ENCODE results near the gene MT1H. TPM values are rescaled to one million over a fixed set of nuclear protein-coding genes. Genes with fewer than 3 reads are reported as not detected.
"Not testable (repeated sequence)": the region's sequence is repeated elsewhere in the genome, so short reads cannot be mapped to it uniquely, and the experiment has no call there.

The MT1H gene
- total RNA-seq, 1 donor from 2014 or later = not detected

- DNase-seq (ENCODE audit: low spot score) = peak; percentile 85
- intact Hi-C loops (cut with DNase I) = no loop called here
These were observed 11.9 kb upstream of the MT1H start, which contains the start of gene MT1F for GRCh38 chr16:56657555-56658326. TSS of gene MT1F (plus strand) at chr16:56657959. CDS start at chr16:56658059, 100 bp downstream.

- no peak for DNase-seq (ENCODE audit: low spot score)
- intact Hi-C loops (cut with DNase I) = no loop called here
These were observed 11.2 kb upstream of the MT1H start for GRCh38 chr16:56658327-56658875.

- intact Hi-C loops (cut with DNase I) = no loop called here
- no peak for DNase-seq (ENCODE audit: low spot score)
These were observed 7.0 kb upstream of the MT1H start for GRCh38 chr16:56662357-56663354.

- DNase-seq (ENCODE audit: low spot score) = no peak
- intact Hi-C loops (cut with DNase I) = no loop called here
These were observed 5.1 kb upstream of the MT1H start for GRCh38 chr16:56664506-56664905.

GRCh38 chr16:56665286-56666261 lies 4.0 kb upstream of the MT1H start:
- intact Hi-C loops (cut with DNase I); DNase-seq (ENCODE audit: low spot score): not testable (repeated sequence)

GRCh38 chr16:56667581-56668571 lies 1.7 kb upstream of the MT1H start, which contains the start of gene MT1G:
TSS of gene MT1G (minus strand) at chr16:56668065. CDS start at chr16:56667993, 72 bp downstream.
- no peak for DNase-seq (ENCODE audit: low spot score)
- intact Hi-C loops (cut with DNase I) = no loop called here

- intact Hi-C loops (cut with DNase I) = no loop called here
These were observed 416 bp downstream of the MT1H start for GRCh38 chr16:56669840-56670619.

GRCh38 chr16:56670620-56670934 lies 963 bp downstream of the MT1H start:
- intact Hi-C loops (cut with DNase I) = no loop called here

More at GRCh38 chr16:56669840-56670619, 416 bp downstream of the MT1H start:
- DNase-seq (ENCODE audit: low spot score) = no peak

GRCh38 chr16:56671691-56672090 lies 2.1 kb downstream of the MT1H start:
- intact Hi-C loops (cut with DNase I); DNase-seq (ENCODE audit: low spot score): not testable (repeated sequence)

More at GRCh38 chr16:56670620-56670934, 963 bp downstream of the MT1H start:
- no peak for DNase-seq (ENCODE audit: low spot score)

GRCh38 chr16:56672171-56672570 lies 2.6 kb downstream of the MT1H start:
- DNase-seq (ENCODE audit: low spot score); intact Hi-C loops (cut with DNase I): not testable (repeated sequence)

GRCh38 chr16:56672761-56673536 lies 3.3 kb downstream of the MT1H start:
- no peak for DNase-seq (ENCODE audit: low spot score)
- intact Hi-C loops (cut with DNase I) = no loop called here

GRCh38 chr16:56673921-56674320 lies 4.3 kb downstream of the MT1H start:
- DNase-seq (ENCODE audit: low spot score) = no peak
- intact Hi-C loops (cut with DNase I) = loop anchor here (2.0 kb wide), 1 partner anchor 29 kb away; no protein-coding TSS in a partner anchor

- intact Hi-C loops (cut with DNase I) = loop anchor here (2.0 kb wide), 1 partner anchor 28 kb away; no protein-coding TSS in a partner anchor
- not testable (repeated sequence) for DNase-seq (ENCODE audit: low spot score)
These were observed 5.0 kb downstream of the MT1H start for GRCh38 chr16:56674570-56674969.

GRCh38 chr16:56675685-56676210 lies 6.1 kb downstream of the MT1H start:
- intact Hi-C loops (cut with DNase I) = loop anchor here (2.0 kb wide), 1 partner anchor 27 kb away; no protein-coding TSS in a partner anchor
- no peak for DNase-seq (ENCODE audit: low spot score)

- intact Hi-C loops (cut with DNase I) = no loop called here
- DNase-seq (ENCODE audit: low spot score) = no peak
These were observed 7.9 kb downstream of the MT1H start for GRCh38 chr16:56677474-56677873.

All from cardiac septum (tissue), 1 donor.